ENCODE data around the gene PLPP4.

DNA sequence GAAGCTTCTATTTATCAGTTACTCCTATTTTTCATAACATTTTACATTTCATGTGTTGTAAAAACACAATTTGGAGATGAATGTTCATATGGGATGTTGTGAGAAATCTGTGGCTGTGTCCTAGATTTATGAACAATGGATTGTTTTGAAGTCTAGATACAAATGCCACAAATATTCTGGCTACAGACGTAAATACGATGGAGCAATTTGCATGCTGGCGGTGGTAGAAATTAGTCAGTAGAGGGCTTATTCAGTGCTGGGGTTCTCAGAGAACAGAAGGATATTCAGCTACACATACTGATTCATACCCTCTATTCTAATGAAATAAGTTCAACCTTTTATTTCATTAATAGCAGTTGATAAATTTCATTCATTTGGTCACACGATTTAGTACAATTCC, 48.8 kb downstream of the PLPP4 start:
- TF ChIP-seq, protein P1, sequence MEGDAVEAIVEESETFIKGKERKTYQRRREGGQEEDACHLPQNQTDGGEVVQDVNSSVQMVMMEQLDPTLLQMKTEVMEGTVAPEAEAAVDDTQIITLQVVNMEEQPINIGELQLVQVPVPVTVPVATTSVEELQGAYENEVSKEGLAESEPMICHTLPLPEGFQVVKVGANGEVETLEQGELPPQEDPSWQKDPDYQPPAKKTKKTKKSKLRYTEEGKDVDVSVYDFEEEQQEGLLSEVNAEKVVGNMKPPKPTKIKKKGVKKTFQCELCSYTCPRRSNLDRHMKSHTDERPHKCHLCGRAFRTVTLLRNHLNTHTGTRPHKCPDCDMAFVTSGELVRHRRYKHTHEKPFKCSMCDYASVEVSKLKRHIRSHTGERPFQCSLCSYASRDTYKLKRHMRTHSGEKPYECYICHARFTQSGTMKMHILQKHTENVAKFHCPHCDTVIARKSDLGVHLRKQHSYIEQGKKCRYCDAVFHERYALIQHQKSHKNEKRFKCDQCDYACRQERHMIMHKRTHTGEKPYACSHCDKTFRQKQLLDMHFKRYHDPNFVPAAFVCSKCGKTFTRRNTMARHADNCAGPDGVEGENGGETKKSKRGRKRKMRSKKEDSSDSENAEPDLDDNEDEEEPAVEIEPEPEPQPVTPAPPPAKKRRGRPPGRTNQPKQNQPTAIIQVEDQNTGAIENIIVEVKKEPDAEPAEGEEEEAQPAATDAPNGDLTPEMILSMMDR (IDR thresholded peaks at IDR 0.05; ENCODE audit: low read length), result no peak
- no peak for TF ChIP-seq EZH2 (optimal IDR thresholded peaks at IDR 0.05; ENCODE audit: low read depth, low read length)
- no peak for TF ChIP-seq EZH2phosphoT487 (IDR thresholded peaks at IDR 0.05; ENCODE audit: low read length)

Data from MM.1S (cell line).